Activated CD4-positive, alpha-beta T cell treated with anti-CD3 and anti-CD28 coated beads, Interleukin-2, amount 50 U/mL, for 1 hour (primary cell): Measurements from ENCODE around the gene LDHB.
"Not testable (repeated sequence)": the region's sequence is repeated elsewhere in the genome, so short reads cannot be mapped to it uniquely, and the experiment has no call there.

Experiments used
- DNase-seq: peaks from one replicate; pipeline ENCODE4 v3.0.0-alpha.2; 2020

LDHB gene

DNA sequence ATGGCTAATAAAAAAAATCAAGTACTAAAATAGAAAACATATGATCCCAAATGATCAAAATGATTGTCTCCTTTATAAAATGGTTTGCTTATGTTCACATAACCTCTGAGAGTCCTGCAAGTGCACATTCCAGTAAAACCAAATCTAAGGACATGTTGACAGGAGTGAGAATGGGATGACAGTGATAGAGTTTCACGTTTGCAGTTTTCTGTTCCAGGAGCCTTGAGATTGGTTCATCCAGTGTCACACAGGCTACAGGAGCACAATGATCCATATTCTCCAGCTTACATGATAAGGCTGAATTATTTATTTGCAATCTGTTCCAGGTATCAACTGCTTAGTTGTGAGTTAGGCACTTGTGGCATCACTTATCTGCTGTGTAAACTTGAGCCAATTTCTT lies 51.5 kb downstream of the LDHB start:
- no peak for DNase-seq

DNA sequence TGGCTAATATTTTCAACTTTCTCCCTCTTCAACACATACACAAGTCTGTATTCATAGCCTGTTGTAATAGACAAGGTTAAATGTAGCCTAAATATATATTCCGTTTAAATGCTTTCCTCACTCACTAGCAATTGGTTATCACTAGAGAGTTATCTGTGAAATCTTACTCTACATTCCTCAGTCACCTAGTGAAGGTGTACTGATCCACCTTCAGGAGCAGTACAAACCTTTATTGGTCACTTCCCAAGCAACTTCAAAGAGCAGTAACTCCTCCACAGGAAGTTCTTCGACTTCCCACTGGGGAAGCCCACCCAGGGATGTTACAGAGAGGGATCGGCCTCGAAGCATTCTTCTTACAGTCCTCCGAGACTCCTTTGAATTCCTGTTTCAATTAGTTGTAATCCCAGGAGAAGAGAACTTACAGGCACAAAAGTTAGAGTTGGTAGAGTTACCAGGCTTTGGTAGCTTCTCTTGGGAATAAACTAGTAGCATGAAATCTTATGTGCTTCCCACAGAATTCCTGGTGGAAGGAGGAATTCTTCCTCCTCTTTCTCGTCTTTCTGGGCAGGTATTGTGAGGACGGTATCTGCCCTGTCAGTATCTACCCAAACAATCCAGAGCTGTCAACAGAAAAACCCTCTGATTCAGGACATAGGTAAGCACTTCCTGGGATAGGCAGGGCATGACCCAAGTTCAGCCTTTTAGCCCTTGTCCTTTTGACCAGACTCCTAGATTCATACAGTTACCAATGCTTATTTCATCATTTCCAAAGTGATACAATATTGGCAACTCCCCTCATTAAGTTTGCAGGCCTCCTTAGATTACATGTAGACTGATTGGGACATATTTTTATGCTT lies 53.2 kb downstream of the LDHB start, which contains the start of gene GYS2:
GYS2 (minus strand) TSS at position 603 of the 857 bp plus-strand sequence; CDS start at position 348, 255 bp downstream.
- DNase-seq = no peak

DNA sequence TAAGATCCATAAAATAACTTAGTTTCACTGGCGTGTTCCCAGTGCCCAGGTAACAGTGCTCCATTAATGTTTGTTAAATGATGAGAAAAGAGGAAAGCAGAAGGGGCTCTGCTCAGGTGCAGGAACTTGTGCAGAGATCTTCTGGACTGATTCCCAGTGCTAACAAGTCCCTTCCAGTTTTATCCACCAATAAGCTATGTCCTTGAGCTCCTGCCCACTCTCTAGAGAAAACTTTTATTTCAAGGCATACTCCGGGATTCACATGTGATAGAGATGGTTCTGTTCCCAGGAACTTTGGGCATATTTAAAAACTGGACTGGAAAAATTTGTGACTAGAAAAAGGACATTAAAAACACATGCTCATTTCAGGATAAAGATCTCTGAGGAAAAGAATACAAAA lies 54.9 kb downstream of the LDHB start:
- DNase-seq = no peak

DNA sequence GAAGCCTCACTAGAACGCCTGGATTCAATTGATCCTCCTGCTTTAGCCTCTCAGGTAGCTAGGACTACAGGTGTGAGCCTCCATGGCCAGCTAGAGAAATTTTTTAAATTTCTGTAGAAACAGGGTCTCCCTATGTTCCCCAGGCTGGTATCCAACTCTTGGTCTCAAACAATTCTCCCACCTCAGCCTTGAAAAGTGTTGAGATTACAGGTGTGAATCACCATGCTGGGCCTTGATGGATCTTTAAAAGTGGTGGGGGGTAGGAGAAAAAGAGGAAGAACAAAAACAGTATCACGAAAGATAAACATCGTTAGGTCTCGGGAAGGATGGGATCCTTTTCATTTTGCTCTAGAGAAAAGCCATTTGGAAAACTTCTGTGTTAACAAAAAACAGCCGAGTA lies 57.4 kb downstream of the LDHB start:
- DNase-seq = no peak

DNA sequence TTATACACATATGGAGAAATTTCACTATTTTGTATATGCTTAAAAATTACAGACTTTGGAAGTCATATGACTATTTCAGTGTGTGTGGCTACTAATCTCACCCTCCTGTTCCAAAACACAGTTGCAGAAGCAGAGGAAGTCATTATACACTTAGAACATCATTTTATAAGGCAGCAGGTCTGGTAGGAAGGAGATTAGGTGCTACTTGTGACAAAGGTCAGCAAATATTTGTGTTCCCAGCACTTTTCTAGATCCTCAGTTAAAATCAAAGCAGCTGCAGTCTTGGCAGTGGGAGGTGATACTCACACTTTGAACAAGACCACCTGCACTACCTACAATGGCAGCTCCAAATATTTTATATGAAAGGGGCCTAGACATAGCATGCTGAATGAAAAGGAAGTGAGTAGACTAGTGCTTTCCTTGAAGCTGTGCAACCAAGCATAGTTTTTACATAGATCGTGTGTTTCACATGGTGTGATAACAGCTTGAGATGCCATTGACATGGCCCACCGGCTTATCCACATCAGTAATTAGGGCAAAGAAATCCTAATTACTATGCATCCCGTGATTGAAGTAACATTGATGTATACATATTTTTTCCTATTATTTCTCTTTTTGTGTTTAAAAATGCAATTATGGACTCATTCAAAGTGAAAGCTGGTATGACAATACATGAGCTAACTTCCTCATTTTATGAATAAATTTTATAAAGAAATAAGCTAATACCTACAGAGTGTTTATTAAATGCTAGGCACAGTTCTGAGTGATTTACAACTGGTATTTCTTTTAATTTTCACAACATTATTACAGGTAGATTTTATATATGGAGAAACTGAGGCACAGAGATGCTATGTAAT lies 58.3 kb downstream of the LDHB start:
- DNase-seq = no peak

DNA sequence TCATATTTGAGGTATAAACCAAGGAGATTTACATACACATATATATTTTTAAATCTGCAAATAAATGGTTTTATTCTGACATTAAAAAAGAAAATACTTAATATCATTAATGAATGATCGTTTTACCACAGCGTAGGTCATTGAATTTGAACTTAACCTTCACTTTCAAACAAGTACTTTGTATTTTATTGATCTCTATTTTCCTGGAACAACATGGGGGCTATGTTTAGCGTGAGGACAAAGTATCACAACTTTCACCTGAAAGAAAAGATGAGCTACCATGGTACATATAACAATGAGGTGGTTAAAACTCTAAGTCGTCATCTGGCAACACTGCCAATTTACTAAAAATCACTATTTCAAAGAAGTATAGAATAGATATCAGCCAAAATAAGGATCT lies 59.0 kb downstream of the LDHB start:
- no peak for DNase-seq

DNA sequence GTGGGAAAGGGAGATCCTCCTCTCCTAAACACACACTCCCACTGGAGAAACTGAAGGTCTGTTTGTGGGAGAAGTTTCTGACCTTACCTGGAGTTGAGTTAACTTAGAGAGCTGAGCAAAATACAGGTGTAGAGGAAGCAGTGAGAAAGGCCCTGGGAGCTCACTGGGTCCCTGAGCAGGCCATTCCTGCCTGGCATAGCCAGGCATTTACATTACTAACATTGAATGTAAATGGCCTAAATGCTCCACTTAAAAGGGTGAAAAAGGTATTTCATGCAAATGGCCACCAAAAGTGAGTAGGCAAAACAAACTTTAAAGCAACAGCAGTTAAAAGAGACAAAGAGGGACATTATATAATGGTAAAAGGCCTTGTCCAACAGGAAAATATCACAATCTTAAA lies 62.3 kb downstream of the LDHB start:
- DNase-seq = not testable (repeated sequence)

DNA sequence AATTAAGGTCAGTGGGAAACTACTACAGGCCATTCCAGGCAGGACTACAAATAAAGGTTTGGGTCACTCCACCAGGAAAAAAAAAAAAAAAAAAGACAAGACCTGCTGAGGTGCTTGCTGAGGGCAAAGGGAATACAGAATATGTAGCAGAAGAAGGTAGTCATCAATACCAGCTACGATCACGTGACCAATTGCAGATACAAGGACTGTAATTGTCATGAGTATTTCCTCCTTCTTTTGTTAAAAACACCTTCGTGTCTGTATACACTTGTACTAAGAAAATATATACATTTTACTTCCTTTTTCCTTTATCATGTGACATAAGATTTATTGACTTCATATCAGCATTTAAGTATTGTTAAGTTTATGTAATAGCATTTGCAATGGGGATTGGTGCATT lies 72.2 kb downstream of the LDHB start:
- no peak for DNase-seq
